ENCODE results near the gene PTTG2. TPM values are rescaled to one million over a fixed set of nuclear protein-coding genes. Genes with fewer than 3 reads are reported as not detected.
A peak's percentile ranks its signal among the peaks of the same experiment; 100 is the strongest.
"Not testable (repeated sequence)": the region's sequence is repeated elsewhere in the genome, so short reads cannot be mapped to it uniquely, and the experiment has no call there.

The PTTG2 gene
- total RNA-seq: under 1 TPM; 0.59 to 0.78 TPM

DNA sequence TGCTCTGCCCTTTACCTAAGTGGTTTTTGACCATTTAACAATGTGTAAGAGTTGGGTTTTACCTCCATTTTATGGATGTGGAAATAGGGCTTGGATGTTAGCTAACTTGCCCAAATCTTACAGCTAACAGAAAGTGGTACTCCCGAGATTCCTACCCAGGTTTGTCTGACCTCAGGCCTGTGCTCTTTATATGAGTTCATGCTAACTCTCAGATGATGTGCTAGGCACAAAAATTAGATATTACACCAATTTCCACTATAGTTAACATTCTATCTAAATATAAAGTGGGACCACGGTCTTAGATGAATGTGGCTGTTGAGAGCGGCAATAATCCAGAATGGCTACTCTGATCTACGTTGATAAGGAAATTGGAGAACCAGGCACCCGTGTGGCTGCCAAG, at the start of gene PTTG2:
Gene PTTG2 (plus strand): TSS at position 301 of the 400 bp plus-strand sequence. CDS start 37 bp downstream, at position 338.
- no peaks in the 10 kb centered on the region for H3K36me3 Mint-ChIP-seq
- ATAC-seq (no peak), DNase-seq (ENCODE audit: low spot score in 2 of 2) (no peak)
- H3K9me3 Mint-ChIP-seq: no peaks in the 10 kb centered on the region
- no peak within 1 kb of the TSS for H3K27ac Mint-ChIP-seq

DNA sequence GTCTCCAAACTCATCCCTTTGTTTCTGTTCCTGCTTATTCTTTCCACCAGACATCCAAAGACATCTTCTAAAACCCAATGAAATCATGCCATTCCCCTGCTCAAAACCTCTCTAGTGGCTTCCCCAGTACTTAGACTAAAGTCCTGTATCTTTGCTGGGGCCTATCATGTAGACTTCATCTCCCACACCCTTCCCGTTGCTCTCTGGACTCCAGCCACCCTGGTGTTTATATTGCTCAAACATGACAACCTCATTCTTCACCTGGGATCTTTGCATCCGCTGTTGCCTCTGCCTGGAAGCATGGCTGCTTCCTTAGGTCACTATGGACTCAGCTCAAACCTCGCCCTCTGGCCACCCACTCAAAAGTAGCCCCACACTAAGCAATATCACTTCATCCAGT, 45.7 kb upstream of the PTTG2 start:
- no peaks in the 10 kb centered on the region for H3K36me3 Mint-ChIP-seq
- no peak for DNase-seq (ENCODE audit: low spot score in 2 of 2)
- H3K27ac Mint-ChIP-seq: no peak overlapping the region
- H3K9me3 Mint-ChIP-seq: no peaks in the 10 kb centered on the region
- no peak for ATAC-seq

DNA sequence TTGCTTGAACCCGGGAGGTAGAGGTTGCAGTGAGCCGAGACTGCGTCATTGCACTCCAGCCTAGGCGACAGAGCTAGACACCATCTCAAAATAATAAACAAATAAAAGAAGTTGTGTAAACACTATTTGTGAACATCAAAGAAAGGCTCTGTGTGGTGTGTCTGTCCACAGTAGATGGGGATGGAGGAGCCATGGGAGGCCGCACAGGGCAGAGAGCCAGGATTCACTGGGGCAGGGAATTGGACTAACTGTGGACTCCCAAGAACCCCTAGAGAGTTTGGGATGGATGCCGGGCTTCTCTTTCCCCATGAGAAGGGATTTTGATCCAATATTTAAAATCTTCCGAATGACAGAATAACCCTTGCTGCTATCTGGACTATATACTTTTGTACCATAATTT, 42.8 kb upstream of the PTTG2 start:
- DNase-seq (ENCODE audit: low spot score in 2 of 2) (no peak), ATAC-seq (no peak)
- H3K9me3 Mint-ChIP-seq: no peaks in the 10 kb centered on the region
- no peaks in the 10 kb centered on the region for H3K36me3 Mint-ChIP-seq
- H3K27ac Mint-ChIP-seq: no peak overlapping the region

DNA sequence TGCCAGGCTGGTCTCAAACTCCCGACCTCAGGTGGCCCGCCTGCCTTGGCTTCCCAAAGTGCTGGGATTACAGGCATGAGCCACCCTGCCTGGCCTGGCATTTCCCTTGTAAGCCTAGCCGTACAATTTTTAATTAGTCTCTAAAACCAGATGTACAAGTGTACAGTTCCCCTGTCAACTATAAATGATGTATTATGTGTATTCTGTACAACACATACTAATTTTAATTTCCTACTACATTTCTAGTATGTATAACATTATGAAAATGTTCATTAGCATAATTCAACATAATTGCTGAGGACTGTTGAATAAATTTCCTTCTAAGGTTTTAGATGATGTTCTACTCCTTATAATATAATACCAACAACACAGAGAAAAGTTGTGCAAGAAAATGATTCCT, 41.5 kb upstream of the PTTG2 start:
- Mint-ChIP-seq H3K9me3 (no peaks in the 10 kb centered on the region), H3K36me3 (no peaks in the 10 kb centered on the region), H3K27ac (no peak overlapping the region)
- DNase-seq (ENCODE audit: low spot score in 2 of 2) (no peak), ATAC-seq (no peak)

DNA sequence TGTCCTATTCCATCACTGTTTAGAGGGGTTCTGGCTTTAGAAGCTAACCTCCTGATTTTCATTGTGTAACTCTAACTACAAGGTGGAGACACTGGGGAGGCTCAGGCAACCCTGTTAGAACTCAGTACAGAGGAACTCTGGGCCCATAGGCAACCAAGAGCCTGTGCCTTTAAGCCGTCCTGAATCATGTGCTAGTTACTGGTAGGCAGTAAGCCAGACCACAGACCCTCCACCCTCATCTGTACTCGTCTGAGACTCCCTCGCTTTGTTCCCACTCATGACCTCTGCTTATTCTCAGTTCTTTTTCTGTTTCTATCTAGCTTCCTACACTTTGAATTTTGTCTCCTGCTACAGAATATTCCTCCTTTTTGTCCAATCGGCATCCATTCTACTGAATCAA, 37.9 kb upstream of the PTTG2 start:
- H3K9me3 Mint-ChIP-seq: no peaks in the 10 kb centered on the region
- H3K27ac Mint-ChIP-seq: no peak overlapping the region
- DNase-seq (ENCODE audit: low spot score in 2 of 2) (no peak), ATAC-seq (peak in 1 of 2 donors; percentile 24)
- no peaks in the 10 kb centered on the region for H3K36me3 Mint-ChIP-seq

DNA sequence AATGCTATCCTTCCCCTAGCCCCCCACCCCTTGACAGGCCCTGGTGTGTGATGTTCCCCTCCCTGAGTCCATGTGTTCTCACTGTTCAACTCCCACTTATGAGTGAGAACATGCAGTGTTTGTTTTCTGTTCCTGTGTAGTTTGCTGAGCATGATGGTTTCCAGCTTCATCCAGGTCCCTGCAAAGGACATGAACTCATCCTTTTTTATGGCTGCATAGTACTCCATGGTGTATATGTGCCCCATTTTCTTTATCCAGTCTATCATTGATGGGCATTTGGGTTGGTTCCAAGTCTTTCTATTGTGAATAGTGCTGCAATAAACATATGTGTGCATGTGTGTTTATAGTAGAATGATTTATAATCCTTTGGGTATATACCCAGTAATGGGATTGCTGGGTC, 37.1 kb upstream of the PTTG2 start:
- not testable (repeated sequence) for H3K9me3 Mint-ChIP-seq; H3K36me3 Mint-ChIP-seq; H3K27ac Mint-ChIP-seq; DNase-seq (ENCODE audit: low spot score in 2 of 2); ATAC-seq

DNA sequence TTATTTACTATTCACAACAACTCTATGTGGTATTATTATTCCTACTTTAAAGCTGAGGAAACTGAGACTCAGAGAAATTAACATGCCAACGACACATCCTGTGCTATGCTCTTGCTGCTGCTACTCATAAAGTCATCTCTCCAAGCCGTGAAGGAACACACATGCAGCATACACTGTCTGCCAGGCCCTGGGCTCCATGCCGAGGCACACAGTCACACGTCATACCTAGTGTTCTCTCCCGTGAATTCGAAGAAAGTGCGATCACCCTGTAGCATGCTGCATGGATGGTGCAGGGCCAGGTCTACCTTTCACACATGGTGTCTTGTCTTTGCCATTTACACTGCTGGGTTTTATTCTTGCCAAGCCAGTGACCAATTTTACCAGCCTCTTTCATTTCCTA, 35.3 kb upstream of the PTTG2 start:
- Mint-ChIP-seq H3K36me3 (no peaks in the 10 kb centered on the region), H3K9me3 (no peaks in the 10 kb centered on the region), H3K27ac (no peak overlapping the region)
- DNase-seq (ENCODE audit: low spot score in 2 of 2) (no peak), ATAC-seq (no peak)

DNA sequence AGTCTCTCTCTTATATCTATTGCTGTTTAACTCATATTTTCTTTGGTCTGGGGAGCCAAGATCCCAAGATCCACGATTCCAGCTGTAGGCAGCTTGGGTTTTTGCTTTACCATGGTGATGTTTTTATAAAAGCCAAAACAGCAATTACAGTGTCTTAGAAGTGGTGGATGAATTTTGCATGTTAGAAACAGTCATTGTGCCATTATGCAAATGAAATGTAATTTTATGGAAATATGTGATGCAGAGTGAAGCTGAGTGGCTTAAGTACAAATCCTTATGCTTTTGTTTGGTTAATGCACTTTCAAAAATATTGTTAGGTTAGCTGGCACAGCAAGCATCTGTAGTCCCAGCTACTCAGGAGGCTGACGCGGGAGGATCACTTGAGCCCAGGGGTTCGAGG, 32.8 kb upstream of the PTTG2 start:
- no peak for DNase-seq (ENCODE audit: low spot score in 2 of 2)
- no peak overlapping the region for H3K27ac Mint-ChIP-seq
- no peak for ATAC-seq

DNA sequence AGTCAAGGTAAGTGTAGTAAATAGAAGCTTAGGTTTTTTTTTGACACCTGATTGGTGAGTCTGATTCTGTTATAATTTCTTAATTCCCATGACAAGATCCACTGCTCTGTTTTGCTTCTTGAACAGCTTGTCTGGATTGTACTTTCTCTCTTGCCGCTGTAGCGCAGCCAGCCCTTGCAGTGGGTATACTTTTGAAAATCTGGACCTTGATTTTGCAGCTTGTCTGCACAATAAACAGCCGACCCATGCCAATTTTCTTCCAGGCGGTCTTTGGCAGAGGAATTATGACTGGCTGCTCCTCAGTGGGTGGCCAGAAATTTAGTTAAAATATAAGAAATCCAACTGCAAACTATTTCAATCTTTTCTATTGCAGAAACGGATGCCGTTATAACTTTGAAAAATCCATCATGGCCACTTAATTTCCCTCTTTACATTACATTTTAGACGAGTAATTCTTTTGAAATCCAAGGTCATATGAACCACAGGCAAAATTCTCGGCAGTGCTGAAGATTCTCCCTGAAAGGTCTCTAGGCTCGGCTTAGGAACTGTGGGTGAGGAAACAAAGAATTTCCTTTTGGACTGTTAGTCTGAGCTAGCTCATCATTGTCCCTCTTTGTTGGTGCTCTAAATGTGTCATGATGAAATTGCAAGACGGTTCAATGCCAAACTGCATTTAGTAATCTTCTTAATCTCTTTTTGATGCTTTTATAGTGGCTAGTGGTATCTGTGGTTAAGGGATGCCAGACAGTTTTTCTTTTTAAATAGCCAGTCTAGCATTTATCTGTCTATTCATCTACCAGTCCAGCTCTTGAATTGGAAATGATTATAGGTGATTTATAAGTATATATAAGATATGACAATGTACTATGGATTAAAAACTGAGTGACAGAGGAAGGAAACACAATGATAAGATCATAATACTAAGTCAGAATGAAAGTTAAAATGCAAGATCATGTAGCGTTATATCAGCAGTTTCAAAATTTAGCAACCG, 31.5 kb upstream of the PTTG2 start:
- Mint-ChIP-seq H3K36me3 (peaks cover 4% of the 10 kb centered on the region in 2 donors), H3K27ac (no peak overlapping the region), H3K9me3 (peaks cover 3% of the 10 kb centered on the region in 2 donors)
- DNase-seq (ENCODE audit: low spot score in 2 of 2) (no peak), ATAC-seq (peak; percentile 52 to 53)

More for the DNA sequence above, 32.8 kb upstream of the PTTG2 start:
- H3K9me3 Mint-ChIP-seq: no peaks in the 10 kb centered on the region
- no peaks in the 10 kb centered on the region for H3K36me3 Mint-ChIP-seq

DNA sequence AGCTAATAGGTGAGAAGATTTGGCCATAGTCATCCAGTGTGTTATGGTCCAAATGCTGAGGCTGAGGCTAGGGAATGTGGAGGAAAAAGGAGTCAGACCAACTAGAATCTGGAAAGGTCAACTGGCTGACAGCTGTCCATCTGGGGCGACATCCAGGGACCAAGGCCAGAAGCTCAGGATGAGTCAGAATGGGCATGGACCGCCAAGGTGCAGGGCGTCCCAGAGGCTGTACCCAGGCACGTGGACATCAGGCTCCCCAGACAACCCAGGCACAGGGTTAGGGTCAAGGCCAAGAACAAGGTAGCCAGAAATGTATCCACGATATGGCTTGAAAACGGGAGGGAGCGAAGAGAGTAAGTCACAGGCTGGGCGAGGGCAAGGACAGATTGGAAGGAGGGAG, 26.1 kb upstream of the PTTG2 start:
- H3K36me3 Mint-ChIP-seq: peaks cover 10% of the 10 kb centered on the region in 2 donors
- ATAC-seq: no peak
- H3K27ac Mint-ChIP-seq: peak overlapping the region; percentile 9 to 37
- DNase-seq (ENCODE audit: low spot score in 2 of 2): no peak
- peaks cover 6 to 14% of the 10 kb centered on the region in 2 donors for H3K9me3 Mint-ChIP-seq

DNA sequence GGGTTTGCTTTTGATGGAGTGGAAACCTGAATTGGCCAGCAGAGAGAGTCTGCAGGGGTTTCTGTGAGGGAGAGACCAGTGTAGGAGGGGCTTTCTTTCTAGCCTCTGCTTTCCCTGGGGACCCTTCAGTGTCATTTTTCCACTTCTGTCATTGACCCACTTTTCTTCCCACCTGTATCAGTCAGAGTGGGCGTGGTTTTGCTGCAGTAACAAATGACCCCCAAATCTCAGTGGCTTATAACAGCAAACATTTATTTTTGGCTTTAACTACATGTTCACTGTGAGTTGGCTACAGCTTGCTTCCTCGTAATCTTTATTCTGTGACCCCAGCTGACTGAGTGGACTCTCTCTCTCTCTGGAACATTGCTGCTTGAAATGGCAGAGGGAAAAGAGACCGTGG, 25.6 kb upstream of the PTTG2 start:
- H3K36me3 Mint-ChIP-seq: peaks cover 10% of the 10 kb centered on the region in 2 donors

DNA sequence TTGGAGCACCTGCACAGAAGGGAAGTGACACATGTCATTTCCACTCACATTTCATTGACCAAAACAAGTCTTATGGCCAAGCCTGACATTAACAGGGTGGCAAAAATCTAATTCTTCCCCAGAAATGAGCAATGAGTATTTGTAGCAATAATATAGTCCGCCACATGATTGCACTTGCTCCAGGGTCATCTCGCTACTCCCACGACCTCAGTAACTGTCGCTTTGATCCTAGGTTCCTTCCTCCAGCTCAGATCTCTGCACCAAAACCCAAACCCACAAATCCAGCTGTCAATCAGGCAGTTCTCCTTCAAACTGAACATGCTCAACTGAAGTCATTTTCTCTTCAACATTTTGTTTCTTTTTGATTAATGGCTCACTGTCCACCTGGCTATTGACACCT, 25.2 kb upstream of the PTTG2 start:
- no peak overlapping the region for H3K27ac Mint-ChIP-seq
- H3K9me3 Mint-ChIP-seq: peaks cover 6 to 14% of the 10 kb centered on the region in 2 donors
- H3K36me3 Mint-ChIP-seq: peaks cover 10% of the 10 kb centered on the region in 2 donors
- ATAC-seq (no peak), DNase-seq (ENCODE audit: low spot score in 2 of 2) (no peak)

More for the DNA sequence above, 25.6 kb upstream of the PTTG2 start:
- no peak overlapping the region for H3K27ac Mint-ChIP-seq
- H3K9me3 Mint-ChIP-seq: peaks cover 6 to 14% of the 10 kb centered on the region in 2 donors
- DNase-seq (ENCODE audit: low spot score in 2 of 2) (no peak), ATAC-seq (no peak)

DNA sequence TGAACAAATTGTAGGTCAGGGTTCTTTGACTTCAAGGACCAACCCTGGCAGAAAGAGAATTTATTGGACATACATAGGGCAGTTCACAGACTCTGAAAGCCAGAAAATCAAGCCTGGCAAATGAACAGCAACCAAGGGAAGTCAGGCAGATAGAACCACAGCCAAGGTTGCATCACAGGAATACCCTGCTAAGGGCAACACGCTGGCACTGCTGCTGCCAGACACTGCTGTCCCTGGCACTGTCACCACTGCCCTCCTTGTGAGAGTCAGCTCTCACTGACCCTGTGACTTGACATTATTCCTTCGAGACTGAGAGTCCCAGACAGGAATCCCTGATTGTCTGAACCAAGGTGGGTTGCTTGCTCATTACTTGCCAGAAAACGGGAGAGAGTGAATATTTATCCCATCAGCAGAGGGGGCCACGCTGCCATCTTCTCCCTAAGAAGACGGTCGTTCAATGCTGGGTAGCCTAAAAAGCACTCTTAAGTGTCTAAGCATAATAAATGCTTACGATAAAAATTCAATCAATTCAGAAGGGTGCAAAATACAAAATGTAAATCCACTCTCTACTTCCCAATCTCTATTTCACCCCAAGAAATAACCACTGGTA, 23.2 kb upstream of the PTTG2 start:
- no peak for ATAC-seq
- peaks cover 10 to 14% of the 10 kb centered on the region in 2 donors for H3K36me3 Mint-ChIP-seq
- H3K9me3 Mint-ChIP-seq: peaks cover 11 to 14% of the 10 kb centered on the region in 2 donors
- no peak for DNase-seq (ENCODE audit: low spot score in 2 of 2)
- no peak overlapping the region for H3K27ac Mint-ChIP-seq

DNA sequence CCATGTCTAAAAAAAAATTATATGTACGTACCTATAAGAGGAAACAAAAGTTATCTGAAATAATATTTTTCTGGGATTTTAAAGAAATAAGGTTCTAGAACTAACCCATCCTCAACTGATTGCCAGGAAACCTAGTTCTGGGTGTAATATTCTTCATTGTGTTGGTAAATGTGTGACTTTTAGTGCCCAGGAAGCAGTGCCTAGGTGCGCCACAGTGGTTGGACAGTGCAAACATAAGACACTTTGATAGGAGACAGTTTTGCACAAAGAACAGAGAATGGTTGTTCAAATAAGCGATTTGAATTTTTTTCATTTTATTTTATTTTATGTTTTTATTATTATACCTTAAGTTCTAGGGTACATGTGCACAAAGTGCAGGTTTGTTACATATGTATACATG, 22.0 kb upstream of the PTTG2 start:
- peaks cover 10 to 14% of the 10 kb centered on the region in 2 donors for H3K36me3 Mint-ChIP-seq
- ATAC-seq: no peak
- DNase-seq (ENCODE audit: low spot score in 2 of 2): no peak
- no peak overlapping the region for H3K27ac Mint-ChIP-seq
- peaks cover 11 to 14% of the 10 kb centered on the region in 2 donors for H3K9me3 Mint-ChIP-seq

DNA sequence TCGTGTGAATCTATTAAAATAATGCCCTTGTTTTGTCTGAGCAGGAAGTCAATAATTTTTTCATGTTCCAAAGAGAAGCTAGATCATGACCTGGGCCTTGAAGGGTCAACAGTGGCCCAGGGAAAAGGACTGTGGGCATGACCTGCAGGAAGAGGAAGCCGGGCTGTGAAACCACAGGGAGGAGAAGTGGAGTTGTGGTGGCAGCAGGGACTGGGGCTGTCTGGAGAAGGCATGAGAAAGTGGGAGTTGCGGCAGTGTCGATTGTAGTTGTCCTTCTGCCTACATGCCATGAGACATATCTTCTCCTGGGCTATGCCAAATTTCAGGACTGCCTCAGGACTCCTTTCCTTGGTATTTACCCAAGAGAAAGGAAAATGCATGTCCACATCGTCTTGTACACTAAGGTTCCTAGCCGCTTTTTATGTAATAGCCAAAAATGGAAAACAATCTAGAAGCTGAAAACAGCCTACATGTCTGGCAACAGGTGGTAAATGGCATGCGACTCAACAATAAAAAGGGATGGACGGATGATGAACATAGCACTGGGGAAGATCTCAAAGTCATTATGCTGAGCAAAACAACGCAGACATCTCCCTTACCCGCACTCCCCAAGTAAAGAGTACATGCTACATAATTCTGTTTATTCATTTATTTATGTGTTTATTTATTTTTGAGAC, 13.6 kb upstream of the PTTG2 start:
- Mint-ChIP-seq H3K36me3 (peaks cover 2 to 6% of the 10 kb centered on the region in 2 donors), H3K9me3 (peaks cover 0 to under 1% of the 10 kb centered on the region in 2 donors), H3K27ac (no peak overlapping the region)
- no peak for DNase-seq (ENCODE audit: low spot score in 2 of 2)
- ATAC-seq: no peak

DNA sequence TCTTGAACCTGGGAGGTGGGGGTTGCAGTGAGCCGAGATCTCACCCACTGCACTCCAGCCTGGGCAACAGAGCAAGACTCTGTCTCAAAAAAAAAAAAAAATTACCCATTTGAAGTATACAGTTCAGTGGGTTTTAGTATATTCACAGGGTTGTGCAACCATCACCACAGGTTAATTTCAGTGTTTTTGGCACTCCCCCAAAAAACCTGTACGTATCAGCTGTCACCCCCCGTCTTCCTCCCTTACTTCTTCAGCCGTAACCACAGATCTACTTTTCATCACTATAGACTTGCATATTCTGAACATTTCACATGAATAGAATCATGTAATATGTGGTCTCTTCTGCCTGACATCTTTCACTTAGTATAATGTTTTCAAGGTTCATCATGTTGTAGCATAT, 11.7 kb upstream of the PTTG2 start:
- no peak for DNase-seq (ENCODE audit: low spot score in 2 of 2)
- ATAC-seq: no peak
- Mint-ChIP-seq H3K27ac (no peak overlapping the region), H3K36me3 (peaks cover 0 to 14% of the 10 kb centered on the region in 2 donors), H3K9me3 (no peaks in the 10 kb centered on the region)

Measured in activated naive CD4-positive, alpha-beta T cell treated with anti-CD3 and anti-CD28 coated beads, Interleukin-2, amount 50 U/mL, for 72 hours (primary cell).